Ovary (tissue), 9 donors: ENCODE results near the gene CHST4. TPM values are rescaled to one million over a fixed set of nuclear protein-coding genes. Genes with fewer than 3 reads are reported as not detected.

Experiments
- DNase-seq, 5 donors: peaks; one replicate each; pipeline ENCODE4 v3.0.0-alpha.2; 2019 to 2020
- H3K27ac ChIP-seq, 2 donors: fragments of 200-600 bp; one replicate each; pipeline versions ENCODE4 v1.5.1 to v1.8.0; 2019 to 2022
- H3K27me3 ChIP-seq: fragments of 200-600 bp; one replicate; pipeline ENCODE4 v1.8.0; 2022
- H3K36me3 ChIP-seq: fragments of 200-600 bp; sonication (generic); one replicate; pipeline ENCODE4 v1.5.1; 2019
- H3K4me1 ChIP-seq: one replicate; pipeline ENCODE4 v1.8.1; 2013; ENCODE audit warnings: mild to moderate bottlenecking, moderate library complexity; ENCODE audit not compliant: insufficient read depth
- H3K4me3 ChIP-seq: fragments of 200-600 bp; sonication (generic); one replicate; pipeline ENCODE4 v1.5.1; 2017
- H3K9me3 ChIP-seq, 2 donors: fragments of 200-600 bp in 1 of 2; sonication (generic) in 1 of 2; one replicate each; pipeline versions ENCODE4 v1.5.1 to v1.8.1; 2013 to 2019; ENCODE audit warnings: mild to moderate bottlenecking in 1 of 2, moderate library complexity in 1 of 2
- CTCF ChIP-seq, 3 donors: fragments of 450-650 bp in 2 of 3; fragments of 200-600 bp in 1 of 3; IDR thresholded peaks; one replicate each; pipeline versions ENCODE4 v1.5.1 to v1.8.0; 2016 to 2022; ENCODE audit warnings: antibody characterized with exemption in 3 of 3, mild to moderate bottlenecking in 1 of 3
- EP300 ChIP-seq: sonication (generic); formaldehyde crosslinking; IDR thresholded peaks from one replicate; pipeline ENCODE4 v1.6.1; 2017; ENCODE audit warnings: antibody characterized with exemption
- POLR2A ChIP-seq: fragments of 450-650 bp; IDR thresholded peaks from one replicate; pipeline ENCODE4 v1.6.1; 2017; ENCODE audit warnings: antibody characterized with exemption, mild to moderate bottlenecking, moderate library complexity
- WGBS, 3 donors: extraction: QIAGEN DNeasy Blood & Tissue Kit in 1 of 3; methylation state at CpG; one replicate each; pipeline versions ENCODE4 v1.1.5 to v1.1.7; 2013 to 2017; 5-methylcytosine and 5-hydroxymethylcytosine counted together
- intact Hi-C, 4 donors: fragments of 100-400 bp; cut with DNase I; formaldehyde crosslinking; loops; one replicate each; pipeline versions ENCODE4 v1.11.0 to v1.15.1; 2022 to 2023
- polyA plus RNA-seq, 2 donors: library from polyadenylated mRNA; stranded (reverse); fragments of 200-250 nt in 1 of 2; fragments of 350-450 nt in 1 of 2; fragmentation: Illumina TruSeq in 1 of 2; extraction: RNeasy Lipid Tissue Mini Kit (QIAGEN cat#74804) in 1 of 2; gene quantifications; one replicate each; pipeline ENCODE4 v1.2.3, GENCODE V29; 2013 to 2014
- total RNA-seq, 7 donors: library from RNA; depleted of rRNA in 2 of 7; stranded (reverse); fragments of >200 nt in 2 of 7; fragmentation: NEBNext Ultra II Directional in 3 of 7; extraction: Animal tissue kit (Norgen Biotek cat#: 25700) in 3 of 7; gene quantifications; one replicate each; pipeline versions ENCODE4 v1.1.0 to v1.2.4, GENCODE V29; 2016 to 2023
- donor health status: DM: no; HTN: no; CAD: no; lungs with moderate emphysema.
- donor health status: DM: no; HTN: no; CAD: no.
- donor health status: Bipolar disorder and iron deficiency.
- donor health status: DM: yes; HTN: yes; CAD: no.
- donor health status: DM: no; HTN: no; CAD: no.
- donor health status: DM: yes; HTN: yes; CAD: no.

The CHST4 gene
- total and polyA plus RNA-seq, 9 donors, result 0.05 to 4.0 (median 0.43) TPM; not detected in 3

GRCh38 chr16:71536752-71537499 lies 10.7 kb downstream of the CHST4 start:
- H3K9me3 ChIP-seq, result no peaks in the 10 kb centered on the region
- H3K27me3 ChIP-seq, result no peaks in the 10 kb centered on the region
- no peaks in the 10 kb centered on the region for H3K4me1 ChIP-seq
- whole genome bisulfite sequencing, 3 donors, result 91 to 94% (median 93%) methylated on average over 28 of the region's 28 CpGs
- intact Hi-C loops, result no loop called here
- TF ChIP-seq EP300 (no peak), POLR2A (no peak)
- no peak overlapping the region for H3K27ac ChIP-seq
- no peak overlapping the region for H3K4me3 ChIP-seq
- DNase-seq, result no peak
- no peaks in the 10 kb centered on the region for H3K36me3 ChIP-seq

- WGBS, 3 donors, result 67 to 70% (median 69%) methylated on average over 6 of the region's 6 CpGs
Measured at GRCh38 chr16:71537643-71538042, 11.4 kb downstream of the CHST4 start.

GRCh38 chr16:71542377-71542776 lies 16.2 kb downstream of the CHST4 start:
- H3K27me3 ChIP-seq, result no peaks in the 10 kb centered on the region
- TF ChIP-seq EP300, result no peak
- TF ChIP-seq POLR2A, result no peak
- no peak for TF ChIP-seq CTCF (IDR thresholded peaks at IDR 0.05)
- H3K4me3 ChIP-seq, result no peak overlapping the region
- DNase-seq, result no peak
- no peaks in the 10 kb centered on the region for H3K4me1 ChIP-seq
- WGBS, 3 donors, result 23 to 25% (median 24%) methylated on average over 11 of the region's 11 CpGs
- H3K27ac ChIP-seq, result no peak overlapping the region
- no peaks in the 10 kb centered on the region for H3K36me3 ChIP-seq
- intact Hi-C loops, result no loop called here
- H3K9me3 ChIP-seq, result no peaks in the 10 kb centered on the region

More at GRCh38 chr16:71537643-71538042, 11.4 kb downstream of the CHST4 start:
- Histone ChIP-seq H3K9me3 (no peaks in the 10 kb centered on the region), H3K4me1 (no peaks in the 10 kb centered on the region), H3K4me3 (no peak overlapping the region), H3K36me3 (no peaks in the 10 kb centered on the region), H3K27me3 (no peaks in the 10 kb centered on the region), H3K27ac (no peak overlapping the region)
- DNase-seq, result no peak
- no peak for TF ChIP-seq EP300
- TF ChIP-seq POLR2A, result no peak
- no peak for TF ChIP-seq CTCF (IDR thresholded peaks at IDR 0.05)
- intact Hi-C loops, result no loop called here

- no peak for DNase-seq
- TF ChIP-seq POLR2A, result no peak
- intact Hi-C loops, result no loop called here
Measured at GRCh38 chr16:71547168-71547567, 20.9 kb downstream of the CHST4 start.

GRCh38 chr16:71552698-71553503 lies 26.7 kb downstream of the CHST4 start:
- no peak for DNase-seq
- Histone ChIP-seq H3K4me3 (no peak overlapping the region), H3K4me1 (no peaks in the 10 kb centered on the region), H3K27me3 (no peaks in the 10 kb centered on the region), H3K9me3 (no peaks in the 10 kb centered on the region), H3K27ac (no peak overlapping the region), H3K36me3 (no peaks in the 10 kb centered on the region)
- no peak for TF ChIP-seq POLR2A
- TF ChIP-seq CTCF (IDR thresholded peaks at IDR 0.05), result no peak
- TF ChIP-seq EP300, result no peak
- intact Hi-C loops, result loop anchor here in 1 of 4 donors (1.0 kb wide), 1 partner anchor 11 kb away; no protein-coding TSS in a partner anchor
- WGBS, 3 donors, result 44 to 48% (median 45%) methylated on average over 6 of the region's 6 CpGs

More at GRCh38 chr16:71547168-71547567, 20.9 kb downstream of the CHST4 start:
- no peaks in the 10 kb centered on the region for H3K4me1 ChIP-seq
- H3K9me3 ChIP-seq, result no peaks in the 10 kb centered on the region
- no peaks in the 10 kb centered on the region for H3K36me3 ChIP-seq
- H3K27me3 ChIP-seq, result no peaks in the 10 kb centered on the region
- H3K27ac ChIP-seq, result no peak overlapping the region
- H3K4me3 ChIP-seq, result no peak overlapping the region
